Stimulated activated CD4-positive, alpha-beta T cell treated with anti-CD3 and anti-CD28 coated beads, Interleukin-2, amount 100 ng/mL, for 48 hours (primary cell): ENCODE results near the gene AP1AR.
A peak's percentile ranks its signal among the peaks of the same experiment; 100 is the strongest.

Experiments used
- DNase-seq, 2 donors: peaks; one replicate each; pipeline ENCODE4 v3.0.0-alpha.2; 2020

Gene AP1AR

GRCh38 chr4:112222219-112222955 lies 9.2 kb upstream of the AP1AR start:
- no peak for DNase-seq

GRCh38 chr4:112225157-112225556 lies 6.4 kb upstream of the AP1AR start:
- DNase-seq = no peak

GRCh38 chr4:112230879-112231778 lies 458 bp upstream of the AP1AR start:
- peak; percentile 92 to 96 for DNase-seq

GRCh38 chr4:112234952-112235609 lies 3.5 kb downstream of the AP1AR start:
- peak; percentile 22 to 47 for DNase-seq

GRCh38 chr4:112236040-112236439 lies 4.5 kb downstream of the AP1AR start:
- no peak for DNase-seq

GRCh38 chr4:112238833-112239232 lies 7.2 kb downstream of the AP1AR start:
- DNase-seq = no peak

GRCh38 chr4:112245383-112245782 lies 13.8 kb downstream of the AP1AR start:
- DNase-seq = no peak

- no peak for DNase-seq
Measured at GRCh38 chr4:112247021-112247420, 15.4 kb downstream of the AP1AR start.

- no peak for DNase-seq
Measured at GRCh38 chr4:112251019-112251643, 19.5 kb downstream of the AP1AR start.

- DNase-seq = no peak
Measured at GRCh38 chr4:112252234-112252633, 20.6 kb downstream of the AP1AR start.

GRCh38 chr4:112253382-112254000 lies 21.9 kb downstream of the AP1AR start:
- DNase-seq = no peak

GRCh38 chr4:112257098-112257497 lies 25.5 kb downstream of the AP1AR start:
- no peak for DNase-seq

GRCh38 chr4:112266823-112267222 lies 35.2 kb downstream of the AP1AR start:
- no peak for DNase-seq

- no peak for DNase-seq
Measured at GRCh38 chr4:112270051-112270450, 38.5 kb downstream of the AP1AR start.

- no peak for DNase-seq
Measured at GRCh38 chr4:112270640-112271421, 39.2 kb downstream of the AP1AR start.

GRCh38 chr4:112272292-112272691 lies 40.7 kb downstream of the AP1AR start:
- DNase-seq = no peak

GRCh38 chr4:112274959-112275358 lies 43.4 kb downstream of the AP1AR start:
- DNase-seq = no peak

GRCh38 chr4:112276113-112276512 lies 44.5 kb downstream of the AP1AR start:
- no peak for DNase-seq

- DNase-seq = no peak
Measured at GRCh38 chr4:112277220-112277619, 45.6 kb downstream of the AP1AR start.

- no peak for DNase-seq
Measured at GRCh38 chr4:112277705-112278448, 46.3 kb downstream of the AP1AR start.
